GM18951 (cell line): ENCODE data around the gene PIK3CD.
"Not testable (repeated sequence)": the region's sequence is repeated elsewhere in the genome, so short reads cannot be mapped to it uniquely, and the experiment has no call there.

Experiments used
- POLR2A ChIP-seq: IDR thresholded peaks from 4 replicates; pipeline ENCODE4 v1.6.1; 2011; ENCODE audit warnings: mild to moderate bottlenecking; ENCODE audit not compliant: insufficient read length, insufficient read depth; ENCODE audit errors: extremely low read depth
- in situ Hi-C: fragments of 300-500 bp; cut with MboI; formaldehyde crosslinking; loops from one replicate; pipeline ENCODE4 v1.12.0; 2022; ENCODE audit warnings: low sequenced_read_pairs, mixed read lengths, inconsistent platforms; ENCODE audit not compliant: unreplicated experiment

The PIK3CD gene

DNA sequence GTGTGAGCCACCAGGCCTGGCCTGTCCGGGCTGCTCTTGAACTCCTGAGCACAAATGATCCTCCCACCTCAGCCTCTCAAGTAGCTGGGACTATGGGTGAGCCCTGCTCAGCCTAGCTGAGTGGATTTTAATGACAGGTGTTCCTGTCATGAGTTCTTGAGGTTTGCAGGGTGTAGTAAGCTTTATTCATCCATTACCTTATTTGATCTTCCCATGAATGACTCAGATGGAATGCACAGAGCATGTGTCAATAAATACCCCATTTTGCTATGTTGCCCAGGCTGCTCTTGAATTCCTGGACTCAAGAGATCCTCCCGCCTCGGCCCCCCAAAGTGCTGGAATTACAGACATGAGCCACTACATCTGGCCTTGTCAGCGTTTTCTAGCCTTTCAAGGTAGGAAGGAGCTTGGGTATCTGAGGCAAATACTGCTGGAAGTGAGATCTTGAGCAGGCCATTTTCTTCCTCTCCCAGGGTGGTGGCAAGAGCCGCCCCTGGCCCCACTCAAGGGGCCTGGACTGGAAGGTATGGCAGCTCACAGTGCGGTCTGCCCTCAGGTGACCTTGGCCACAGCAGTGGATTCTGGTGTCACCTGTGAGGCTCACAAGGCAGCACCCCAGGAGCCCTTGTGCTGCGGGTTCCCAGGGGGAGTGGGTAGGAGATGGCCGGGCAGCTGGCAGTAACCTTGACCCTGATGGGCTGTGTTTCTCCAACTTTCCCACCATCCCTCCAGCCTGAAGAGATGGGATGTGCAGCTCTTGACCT is 20.0 kb downstream of the PIK3CD start:
- no peak for TF ChIP-seq POLR2A
- in situ Hi-C loops, result no loop called here

DNA sequence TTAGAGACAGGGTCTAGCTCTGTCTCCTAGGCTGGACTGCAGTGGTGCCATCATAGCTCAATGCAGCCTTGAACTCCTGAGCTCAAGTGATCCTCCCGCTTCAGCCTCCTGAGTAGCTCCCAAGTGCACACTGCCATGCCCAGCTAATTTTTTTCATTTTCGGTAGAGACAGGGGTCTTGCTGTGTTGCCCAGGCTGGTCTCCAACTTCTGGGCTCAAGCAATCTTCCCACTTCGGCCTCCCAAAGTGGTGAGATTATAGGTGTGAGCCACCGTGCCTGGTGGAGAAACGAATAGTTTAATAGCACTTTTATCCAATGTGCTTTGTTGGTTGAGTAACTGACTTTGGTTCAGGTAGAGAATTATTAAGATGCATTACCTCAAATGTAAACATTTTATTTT is 20.9 kb downstream of the PIK3CD start:
- in situ Hi-C loops, result no loop called here
- no peak for TF ChIP-seq POLR2A

DNA sequence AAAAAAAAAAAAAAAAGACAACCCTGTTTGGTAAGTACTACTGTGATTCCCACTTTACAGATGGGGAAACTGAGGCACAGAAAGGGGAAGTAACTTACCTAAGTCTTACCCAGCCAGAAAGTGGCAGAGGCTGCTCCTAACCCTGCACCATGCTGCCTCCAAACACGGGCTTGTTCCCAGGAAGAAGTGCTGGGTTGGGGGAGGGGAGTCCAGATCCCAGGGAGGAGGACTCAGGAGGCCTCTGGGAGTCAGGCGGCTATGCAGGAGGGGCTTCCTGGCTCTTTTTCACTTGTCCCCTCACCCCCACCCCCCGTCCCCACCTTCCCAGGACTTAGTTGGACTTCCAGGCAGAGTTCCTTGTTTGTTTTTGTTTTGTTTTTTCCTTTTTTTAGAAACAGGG is 23.9 kb downstream of the PIK3CD start:
- in situ Hi-C loops, result no loop called here
- TF ChIP-seq POLR2A, result no peak

- in situ Hi-C loops, result not testable (repeated sequence)
Observed at GRCh38 chr1:9676128-9676527, 24.6 kb downstream of the PIK3CD start.

- in situ Hi-C loops, result no loop called here
- no peak for TF ChIP-seq POLR2A
Observed at GRCh38 chr1:9676815-9677393, 25.4 kb downstream of the PIK3CD start.

- TF ChIP-seq POLR2A, result no peak
- in situ Hi-C loops, result no loop called here
Observed at GRCh38 chr1:9680091-9680490, 28.6 kb downstream of the PIK3CD start.

DNA sequence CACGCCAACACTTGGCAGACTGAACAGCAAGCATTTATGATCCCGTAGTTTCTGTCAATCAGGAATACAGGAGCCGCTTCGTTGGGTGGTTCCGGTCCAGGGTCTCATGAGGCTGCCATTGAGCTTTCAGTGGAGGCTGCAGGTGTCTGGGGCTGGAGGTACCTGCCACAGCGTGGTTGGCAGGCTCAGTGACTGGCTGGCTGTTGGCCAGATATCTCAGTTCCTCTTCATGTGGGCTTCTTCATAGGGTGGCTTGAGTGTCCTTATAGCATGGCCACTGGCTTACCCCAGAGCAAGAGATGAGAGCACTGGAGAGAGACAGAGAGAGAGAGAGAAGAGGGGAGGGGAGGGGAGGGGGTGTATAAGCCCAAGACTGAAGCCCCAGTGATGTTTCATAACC is 29.3 kb downstream of the PIK3CD start:
- no peak for TF ChIP-seq POLR2A
- in situ Hi-C loops, result no loop called here

- no peak for TF ChIP-seq POLR2A
- in situ Hi-C loops, result no loop called here
Observed at GRCh38 chr1:9684801-9685200, 33.3 kb downstream of the PIK3CD start.

DNA sequence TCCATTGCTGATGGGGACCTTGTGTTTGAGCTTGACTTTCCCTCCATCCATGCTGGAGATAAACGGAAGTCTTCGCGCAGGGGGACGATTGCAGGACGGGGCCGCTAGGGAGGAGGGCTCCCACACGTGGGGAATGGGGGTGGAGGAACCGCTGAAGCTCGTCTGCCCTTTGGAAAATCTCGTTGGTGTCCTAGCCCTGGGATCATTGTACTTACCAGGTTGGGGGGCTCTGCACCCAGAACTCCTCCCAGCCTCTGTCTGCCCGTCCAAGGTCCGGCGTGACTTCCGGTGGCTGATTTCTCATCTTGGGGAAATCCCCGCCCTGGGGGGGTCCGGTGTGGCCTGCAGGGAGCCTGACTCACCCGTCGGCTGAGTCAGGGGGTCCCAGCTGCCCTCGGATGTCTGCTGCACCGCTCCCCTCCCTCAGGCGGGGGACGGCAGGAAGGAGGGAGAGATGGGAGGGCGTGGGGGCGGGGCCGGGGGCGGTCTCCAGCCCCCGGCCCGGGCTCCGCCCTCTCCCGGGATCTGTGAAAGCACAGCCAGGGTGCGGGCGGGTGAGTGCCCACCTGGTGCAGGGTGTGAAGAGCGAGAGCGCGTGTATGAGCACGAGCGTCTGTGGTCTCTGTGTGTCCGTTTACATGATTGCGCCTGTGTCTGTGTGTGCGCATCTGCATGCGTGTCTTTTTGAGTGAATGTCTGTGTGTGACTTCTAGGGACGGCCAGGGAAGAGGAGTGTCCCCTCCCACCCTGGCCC is 35.8 kb downstream of the PIK3CD start:
- in situ Hi-C loops, result no loop called here
- TF ChIP-seq POLR2A, result peak; percentile 45

GRCh38 chr1:9687874-9688582 is 36.5 kb downstream of the PIK3CD start:
- TF ChIP-seq POLR2A, result no peak
- in situ Hi-C loops, result no loop called here

- in situ Hi-C loops, result no loop called here
- no peak for TF ChIP-seq POLR2A
Observed at GRCh38 chr1:9688599-9688998, 37.1 kb downstream of the PIK3CD start.

GRCh38 chr1:9689011-9689706 is 37.6 kb downstream of the PIK3CD start:
- TF ChIP-seq POLR2A, result peak; percentile 35
- in situ Hi-C loops, result no loop called here

DNA sequence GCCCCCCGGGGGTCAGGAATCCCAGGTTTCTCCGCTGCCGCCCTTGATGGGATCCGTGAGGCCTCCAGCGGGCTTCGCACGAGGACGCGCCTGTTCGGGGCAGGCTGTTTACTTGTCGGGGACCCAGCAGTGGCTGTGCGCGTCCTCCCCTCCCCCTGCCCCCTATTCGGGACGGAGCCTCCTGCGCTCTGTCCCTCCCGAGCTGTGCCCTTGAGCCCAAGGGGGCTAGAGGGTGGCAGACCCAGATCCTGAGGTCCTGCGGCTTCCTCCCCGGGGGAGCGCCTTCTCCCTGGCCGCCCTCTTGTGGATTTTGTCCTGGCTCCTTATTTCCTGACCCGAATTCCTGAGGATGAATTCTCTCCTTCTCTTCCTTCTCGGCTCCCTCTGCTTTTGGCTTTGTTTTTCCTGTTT is 38.4 kb downstream of the PIK3CD start:
- no peak for TF ChIP-seq POLR2A
- in situ Hi-C loops, result no loop called here
